Pancreas (tissue), 10 donors: ENCODE results near the gene VWDE. TPM values are rescaled to one million over a fixed set of nuclear protein-coding genes. Genes with fewer than 3 reads are reported as not detected.
"Not testable (repeated sequence)": the region's sequence is repeated elsewhere in the genome, so short reads cannot be mapped to it uniquely, and the experiment has no call there.

ENCODE experiments used
- ATAC-seq, 4 donors: fragments of 200-7000 bp; cut with Tn5 transposase; one replicate each; pipeline versions ENCODE4 v1.8.0 to v1.9.1; 2020; ENCODE audit warnings: mild to moderate bottlenecking in 4 of 4, moderate library complexity in 4 of 4
- DNase-seq, 6 donors: peaks; one replicate each; pipeline ENCODE4 v3.0.0-alpha.2; 2020
- FAIRE-seq: peaks from 2 replicates; lab custom pipeline; 2012; peaks lifted over from hg19 to GRCh38; lab: Jason Lieb, UNC
- H3K27ac ChIP-seq, 4 donors: fragments of 200-600 bp; sonication (generic); 1 replicate in 3 of 4; 2 replicates in 1 of 4; pipeline versions ENCODE4 v1.5.0 to v1.8.0; 2020
- H3K27me3 ChIP-seq, 4 donors: fragments of 200-600 bp; one replicate each; pipeline ENCODE4 v1.8.0; 2021
- H3K36me3 ChIP-seq, 3 donors: fragments of 200-600 bp; sonication (generic) in 1 of 3; one replicate each; pipeline versions ENCODE4 v1.5.0 to v1.8.0; 2020 to 2021
- H3K4me1 ChIP-seq, 3 donors: fragments of 200-600 bp; one replicate each; pipeline ENCODE4 v1.8.0; 2021
- H3K4me3 ChIP-seq, 4 donors: fragments of 200-600 bp; sonication (generic) in 2 of 4; one replicate each; pipeline versions ENCODE4 v1.5.0 to v1.8.0; 2020 to 2021
- H3K9me3 ChIP-seq, 4 donors: fragments of 200-600 bp; one replicate each; pipeline ENCODE4 v1.8.0; 2021
- WGBS, 2 donors: extraction: QIAGEN DNeasy Blood & Tissue Kit; methylation state at CpG; one replicate each; pipeline ENCODE4 v1.1.7; 2013; 5-methylcytosine and 5-hydroxymethylcytosine counted together
- intact Hi-C, 3 donors: fragments of 100-400 bp; cut with DNase I; formaldehyde crosslinking; loops; one replicate each; pipeline versions ENCODE4 v1.11.1 to v1.14.2; 2022
- polyA plus RNA-seq, 2 donors: library from polyadenylated mRNA; stranded (reverse); fragments of 200-250 nt; gene quantifications; one replicate each; pipeline ENCODE4 v1.2.3, GENCODE V29; 2013
- total RNA-seq, 6 donors: library from RNA; stranded (reverse); fragmentation: NEBNext Ultra II Directional in 4 of 6; extraction: Animal tissue kit (Norgen Biotek cat#: 25700) in 4 of 6; gene quantifications; one replicate each; pipeline versions ENCODE4 v1.2.1 to v1.2.4, GENCODE V29; 2021 to 2023
- TF ChIP-seq, protein P1 (sequence below), 4 donors: fragments of 200-600 bp; sonication (generic) in 3 of 4; IDR thresholded peaks; one replicate each; pipeline versions ENCODE4 v1.5.0 to v1.8.0; 2021; ENCODE audit warnings: antibody characterized with exemption in 4 of 4
- donor health status: healthy with polysubstance abuse.
- donor health status: DM: no; HTN: no; CAD: no; lungs with moderate emphysema.
- donor health status: DM: no; HTN: no; CAD: no.
- donor health status: control.
- donor health status: control.
- donor health status: Bipolar disorder and iron deficiency.
- donor health status: DM: yes; HTN: yes; CAD: no.
- donor health status: DM: no; HTN: no; CAD: no.
- donor health status: DM: no; HTN: no; CAD: no.
- donor health status: DM: yes; HTN: yes; CAD: no.

The VWDE gene
- 1 to 10 TPM in 3 of 6 donors, under 1 TPM in 3; 0.37 to 2.7 (median 0.78) TPM for total RNA-seq
- 1 to 10 TPM; 2.5 to 7.9 TPM for polyA plus RNA-seq

DNA sequence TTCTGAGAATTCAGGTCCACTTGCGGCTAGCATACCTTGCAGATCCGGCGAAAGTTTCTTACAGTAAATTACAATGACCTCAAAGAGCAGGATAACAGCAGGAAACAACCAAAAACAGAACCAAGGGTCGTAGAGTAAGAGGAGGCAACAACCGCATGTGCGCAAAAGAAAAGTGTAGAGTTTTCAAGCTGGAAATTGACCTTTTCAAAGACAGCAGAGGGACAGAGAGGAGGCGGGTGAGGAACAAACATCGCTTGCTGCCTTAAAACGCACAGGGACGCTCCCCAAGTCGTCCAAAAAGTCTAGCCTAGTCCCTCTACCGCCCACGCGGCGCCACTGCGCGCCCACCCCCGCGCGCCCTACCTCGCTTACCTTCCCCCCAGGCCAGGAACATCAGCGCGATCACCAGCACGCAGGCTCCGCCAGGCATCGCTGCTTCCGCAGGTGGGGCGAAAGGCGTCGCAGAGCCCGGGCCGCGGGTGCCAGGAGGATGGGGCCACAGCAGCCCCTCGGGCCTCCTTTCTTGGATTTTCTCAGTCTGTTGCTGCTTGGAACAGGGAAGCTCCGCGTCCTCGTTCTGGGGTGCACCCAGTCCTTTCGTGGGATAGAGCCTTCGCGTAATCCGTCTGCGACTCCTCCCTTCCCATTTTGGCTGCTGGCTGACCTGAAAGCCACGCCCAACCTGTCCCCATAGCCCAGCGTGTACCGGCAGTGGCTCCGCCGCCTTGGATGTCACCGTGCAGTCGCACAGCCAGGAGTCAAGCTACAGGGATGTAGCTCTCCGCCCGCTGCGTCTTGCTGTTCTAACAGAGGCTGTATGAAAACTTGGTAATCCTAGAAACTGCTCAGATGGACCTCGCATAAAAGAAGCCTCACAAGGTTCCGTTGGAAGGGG is at the start of gene VWDE:
VWDE (minus strand) TSS at position 579 of the 895 bp plus-strand sequence; CDS start at position 430, 149 bp downstream.
- H3K4me1 ChIP-seq = peaks cover 0 to 5% (median 0%) of the 10 kb centered on the region in 3 donors
- 1 to 2% methylated on average over 46 to 54 of the region's 54 CpGs for WGBS, 2 donors
- H3K27ac ChIP-seq = no peak within 1 kb of the TSS
- peak; percentile 70 to 91 (median 90) for ATAC-seq
- peak; percentile 22 to 69 (median 32) for DNase-seq
- peak within 1 kb of the TSS in 3 of 4 donors; percentile 18 to 47 (median 31) for H3K4me3 ChIP-seq
- H3K36me3 ChIP-seq = no peaks in the 10 kb centered on the region
- TF ChIP-seq, protein P1, sequence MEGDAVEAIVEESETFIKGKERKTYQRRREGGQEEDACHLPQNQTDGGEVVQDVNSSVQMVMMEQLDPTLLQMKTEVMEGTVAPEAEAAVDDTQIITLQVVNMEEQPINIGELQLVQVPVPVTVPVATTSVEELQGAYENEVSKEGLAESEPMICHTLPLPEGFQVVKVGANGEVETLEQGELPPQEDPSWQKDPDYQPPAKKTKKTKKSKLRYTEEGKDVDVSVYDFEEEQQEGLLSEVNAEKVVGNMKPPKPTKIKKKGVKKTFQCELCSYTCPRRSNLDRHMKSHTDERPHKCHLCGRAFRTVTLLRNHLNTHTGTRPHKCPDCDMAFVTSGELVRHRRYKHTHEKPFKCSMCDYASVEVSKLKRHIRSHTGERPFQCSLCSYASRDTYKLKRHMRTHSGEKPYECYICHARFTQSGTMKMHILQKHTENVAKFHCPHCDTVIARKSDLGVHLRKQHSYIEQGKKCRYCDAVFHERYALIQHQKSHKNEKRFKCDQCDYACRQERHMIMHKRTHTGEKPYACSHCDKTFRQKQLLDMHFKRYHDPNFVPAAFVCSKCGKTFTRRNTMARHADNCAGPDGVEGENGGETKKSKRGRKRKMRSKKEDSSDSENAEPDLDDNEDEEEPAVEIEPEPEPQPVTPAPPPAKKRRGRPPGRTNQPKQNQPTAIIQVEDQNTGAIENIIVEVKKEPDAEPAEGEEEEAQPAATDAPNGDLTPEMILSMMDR (IDR thresholded peaks at IDR 0.05) = no peak
- no peaks in the 10 kb centered on the region for H3K9me3 ChIP-seq
- H3K27me3 ChIP-seq = peaks cover 0 to 15% (median 4%) of the 10 kb centered on the region in 4 donors
- no peak for FAIRE-seq
- intact Hi-C loops = no loop called here

DNA sequence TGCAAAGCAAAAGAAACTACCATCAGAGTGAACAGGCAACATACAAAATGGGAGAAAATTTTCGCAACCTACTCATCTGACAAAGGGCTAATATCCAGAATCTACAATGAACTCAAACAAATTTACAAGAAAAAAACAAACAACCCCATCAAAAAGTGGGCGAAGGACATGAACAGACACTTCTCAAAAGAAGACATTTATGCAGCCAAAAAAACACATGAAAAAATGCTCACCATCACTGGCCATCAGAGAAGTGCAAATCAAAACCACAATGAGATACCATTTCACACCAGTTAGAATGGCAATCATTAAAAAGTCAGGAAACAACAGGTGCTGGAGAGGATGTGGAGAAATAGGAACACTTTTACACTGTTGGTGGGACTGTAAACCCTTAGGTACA is 49.5 kb upstream of the VWDE start:
- H3K27me3 ChIP-seq, intact Hi-C loops, H3K4me1 ChIP-seq, H3K4me3 ChIP-seq, H3K27ac ChIP-seq, FAIRE-seq, H3K9me3 ChIP-seq, H3K36me3 ChIP-seq, ATAC-seq, DNase-seq: not testable (repeated sequence)
- WGBS, 2 donors = 81 to 93% methylated on average over 1 of the region's 2 CpGs

DNA sequence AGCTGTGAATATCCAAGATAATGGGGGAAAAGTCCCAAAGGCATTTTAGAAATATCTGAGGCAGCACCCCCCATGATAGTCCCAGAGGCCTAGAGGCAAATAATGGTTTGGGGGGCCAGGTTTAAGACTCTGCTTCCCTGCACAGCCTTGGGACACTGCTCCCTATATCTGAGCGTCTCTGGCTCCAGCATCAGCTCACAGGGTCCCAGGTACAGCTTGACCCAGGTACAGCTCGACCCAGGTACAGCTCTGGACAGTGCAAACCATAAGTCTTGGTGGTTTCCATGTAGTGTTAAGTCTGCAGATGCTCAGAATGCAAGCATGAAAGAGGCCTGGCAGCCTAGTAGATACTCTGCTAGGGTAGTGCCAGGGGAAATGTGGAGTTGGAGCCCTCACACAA is 47.0 kb upstream of the VWDE start:
- WGBS, 2 donors = 51 to 54% methylated on average over 2 of the region's 2 CpGs
- no peak overlapping the region for H3K27ac ChIP-seq
- no peak overlapping the region for H3K4me3 ChIP-seq
- TF ChIP-seq, protein P1 (IDR thresholded peaks at IDR 0.05) = no peak
- H3K27me3 ChIP-seq = no peaks in the 10 kb centered on the region
- no peak for ATAC-seq
- intact Hi-C loops = no loop called here
- FAIRE-seq = no peak
- no peaks in the 10 kb centered on the region for H3K9me3 ChIP-seq
- H3K36me3 ChIP-seq = no peaks in the 10 kb centered on the region
- no peak for DNase-seq
- H3K4me1 ChIP-seq = no peaks in the 10 kb centered on the region

DNA sequence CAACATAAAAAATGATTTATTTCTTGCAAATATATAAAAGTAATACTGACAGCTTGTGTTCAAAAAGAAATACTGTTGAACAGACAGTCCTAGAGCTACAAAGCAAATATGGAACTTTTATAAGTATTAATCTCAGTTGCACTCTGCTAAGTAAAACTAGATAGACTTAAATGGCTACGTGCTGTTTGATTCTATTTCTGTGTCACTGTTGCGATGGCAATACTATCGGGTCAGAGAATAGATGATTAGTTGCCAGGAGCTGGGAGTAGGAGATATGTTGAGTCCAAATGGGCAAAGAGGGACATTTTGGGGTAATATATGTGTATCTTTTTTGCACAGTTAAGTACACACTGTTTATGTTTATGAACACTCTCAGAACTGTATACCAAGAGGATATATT is 41.1 kb upstream of the VWDE start:
- H3K4me3 ChIP-seq = no peak overlapping the region
- TF ChIP-seq, protein P1 (IDR thresholded peaks at IDR 0.05) = no peak
- intact Hi-C loops = no loop called here
- WGBS, 2 donors = 55 to 59% methylated on average over 3 of the region's 3 CpGs
- H3K36me3 ChIP-seq = no peaks in the 10 kb centered on the region
- H3K4me1 ChIP-seq = no peaks in the 10 kb centered on the region
- H3K9me3 ChIP-seq = no peaks in the 10 kb centered on the region
- no peak overlapping the region for H3K27ac ChIP-seq
- H3K27me3 ChIP-seq = no peaks in the 10 kb centered on the region
- no peak for FAIRE-seq
- ATAC-seq = peak in 2 of 4 donors; percentile 43 to 61
- DNase-seq = no peak

DNA sequence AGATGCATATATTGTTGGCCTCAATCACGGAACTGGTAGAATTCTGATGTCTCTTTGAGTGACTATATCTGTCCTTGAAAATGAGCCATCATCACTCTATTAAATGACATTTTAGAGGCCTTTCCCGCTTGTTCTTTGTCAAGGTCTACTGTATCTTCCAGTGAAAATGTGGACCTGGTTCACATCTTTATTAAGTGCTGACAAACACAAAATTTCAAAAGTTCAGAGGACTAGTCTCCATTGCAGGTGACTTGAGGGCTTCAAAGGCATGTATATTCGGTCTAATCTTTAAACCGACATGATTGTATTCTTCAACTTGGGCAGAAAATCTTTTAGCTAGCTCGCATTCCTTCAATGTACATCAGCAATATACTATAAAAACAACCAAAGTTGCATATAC is 36.6 kb upstream of the VWDE start:
- ATAC-seq = no peak
- Histone ChIP-seq H3K4me3 (no peak overlapping the region), H3K27me3 (no peaks in the 10 kb centered on the region), H3K27ac (no peak overlapping the region), H3K36me3 (no peaks in the 10 kb centered on the region), H3K9me3 (no peaks in the 10 kb centered on the region), H3K4me1 (no peaks in the 10 kb centered on the region)
- intact Hi-C loops = no loop called here
- DNase-seq = no peak
- TF ChIP-seq, protein P1 (IDR thresholded peaks at IDR 0.05) = no peak
- WGBS, 2 donors = 64 to 72% methylated on average over 5 of the region's 5 CpGs
- no peak for FAIRE-seq
